ENCODE results near the gene KASH5.
"Not testable (repeated sequence)": the region's sequence is repeated elsewhere in the genome, so short reads cannot be mapped to it uniquely, and the experiment has no call there.

KASH5 gene

DNA sequence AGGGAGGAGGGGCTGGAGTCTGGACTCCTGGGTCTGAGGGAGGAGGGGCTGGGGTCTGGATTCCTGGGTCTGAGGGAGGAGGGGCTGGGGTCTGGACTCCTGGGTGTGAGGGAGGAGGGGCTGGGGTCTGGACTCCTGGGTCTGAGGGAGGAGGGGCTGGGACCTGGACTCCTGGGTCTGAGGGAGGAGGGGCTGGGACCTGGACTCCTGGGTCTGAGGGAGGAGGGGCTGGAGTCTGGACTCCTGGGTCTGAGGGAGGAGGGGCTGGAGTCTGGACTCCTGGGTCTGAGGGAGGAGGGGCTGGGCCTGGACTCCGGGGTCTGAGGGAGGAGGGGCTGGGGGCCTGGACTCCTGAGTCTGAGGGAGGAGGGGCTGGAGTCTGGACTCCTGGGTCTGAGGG lies 73.1 kb downstream of the KASH5 start:
- DNase-seq, result not testable (repeated sequence)

DNA sequence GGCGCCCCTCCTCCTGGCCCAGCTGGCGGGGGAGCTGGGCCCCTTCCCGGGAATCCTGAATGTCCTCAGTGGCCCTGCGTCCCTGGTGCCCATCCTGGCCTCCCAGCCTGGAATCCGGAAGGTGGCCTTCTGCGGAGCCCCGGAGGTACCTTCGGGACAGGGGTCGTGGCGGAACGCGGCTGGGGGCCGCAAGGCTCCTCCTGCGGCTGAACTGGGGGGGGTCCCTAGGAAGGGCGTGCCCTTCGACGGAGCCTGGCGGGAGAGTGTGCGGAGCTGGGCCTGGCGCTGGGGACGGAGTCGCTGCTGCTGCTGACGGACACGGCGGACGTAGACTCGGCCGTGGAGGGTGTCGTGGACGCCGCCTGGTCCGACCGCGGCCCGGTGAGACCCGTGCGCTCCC lies 73.6 kb downstream of the KASH5 start:
- DNase-seq, result no peak

DNA sequence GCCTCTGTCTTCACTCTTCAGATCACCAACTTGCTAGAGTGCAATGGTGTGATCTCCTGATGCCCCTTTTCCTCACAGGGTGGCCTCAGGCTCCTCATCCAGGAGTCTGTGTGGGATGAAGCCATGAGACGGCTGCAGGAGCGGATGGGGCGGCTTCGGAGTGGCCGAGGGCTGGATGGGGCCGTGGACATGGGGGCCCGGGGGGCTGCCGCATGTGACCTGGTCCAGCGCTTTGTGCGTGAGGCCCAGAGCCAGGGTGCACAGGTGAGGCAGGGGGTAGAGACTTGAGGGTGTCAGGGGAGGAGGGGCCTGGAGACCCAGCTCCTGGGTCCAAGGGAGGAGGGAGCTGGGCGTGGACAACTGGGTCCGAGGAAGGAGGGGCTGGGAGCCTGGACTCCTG lies 74.4 kb downstream of the KASH5 start:
- DNase-seq, result no peak

DNA sequence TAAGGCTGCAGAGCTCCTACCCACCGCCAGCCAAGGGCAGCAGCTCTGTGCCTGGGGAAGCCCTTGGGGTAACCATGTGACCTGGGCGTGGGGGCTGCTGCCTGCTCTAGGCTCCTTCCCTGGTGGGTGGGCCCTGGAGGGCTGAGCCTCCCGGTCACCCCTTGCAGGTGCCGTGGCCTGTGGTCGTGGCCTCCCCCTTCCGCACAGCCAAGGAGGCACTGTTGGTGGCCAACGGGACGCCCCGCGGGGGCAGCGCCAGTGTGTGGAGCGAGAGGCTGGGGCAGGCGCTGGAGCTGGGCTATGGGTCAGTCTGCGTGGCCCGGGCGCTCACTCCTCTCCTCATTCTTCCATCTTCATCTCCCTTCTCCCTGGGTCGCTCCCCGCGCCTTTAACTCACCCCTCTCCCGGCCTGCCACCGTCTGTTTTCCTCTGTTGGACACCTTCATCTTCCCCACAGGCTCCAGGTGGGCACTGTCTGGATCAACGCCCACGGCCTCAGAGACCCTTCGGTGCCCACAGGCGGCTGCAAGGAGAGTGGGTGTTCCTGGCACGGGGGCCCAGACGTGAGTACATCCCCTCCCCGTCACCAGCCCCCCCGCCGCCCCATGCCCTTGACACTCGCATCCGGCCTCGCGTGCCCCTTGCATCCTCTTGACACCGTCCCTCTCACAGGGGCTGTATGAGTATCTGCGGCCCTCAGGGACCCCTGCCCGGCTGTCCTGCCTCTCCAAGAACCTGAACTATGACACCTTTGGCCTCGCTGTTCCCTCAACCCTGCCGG lies 76.1 kb downstream of the KASH5 start:
- DNase-seq, result no peak

DNA sequence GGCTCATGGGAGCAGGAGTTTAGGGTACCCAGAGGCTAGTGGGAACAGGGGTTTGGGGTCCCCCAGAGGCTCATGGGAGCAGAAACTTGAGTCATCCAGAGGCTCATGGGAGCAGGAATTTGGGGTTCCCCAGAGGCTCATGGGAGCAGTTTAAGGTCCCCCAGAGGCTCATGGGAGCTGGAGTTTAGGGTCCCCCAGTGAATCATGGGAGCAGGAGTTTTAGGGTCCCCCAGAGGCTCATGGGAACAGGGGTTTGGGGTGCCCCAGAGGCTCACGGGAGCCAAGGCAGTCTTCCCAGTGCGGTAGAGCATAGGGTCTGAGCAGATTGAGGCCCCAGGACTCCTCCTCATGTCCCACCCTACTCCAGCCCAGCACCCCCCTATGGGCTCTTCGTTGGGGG lies 77.3 kb downstream of the KASH5 start:
- DNase-seq, result no peak

Measured in suppressor macrophage treated with lipopolysaccharide for 1 hour (primary cell).